Right lobe of liver (tissue), 4 donors: ENCODE results near the gene RASAL2.

ENCODE experiments used
- POLR2A ChIP-seq: fragments of 450-650 bp; IDR thresholded peaks from one replicate; pipeline ENCODE4 v1.6.1; 2017; ENCODE audit warnings: antibody characterized with exemption, mild to moderate bottlenecking
- TF ChIP-seq, protein P1 (sequence below), 4 donors: fragments of 200-600 bp in 3 of 4; fragments of 450-650 bp in 1 of 4; IDR thresholded peaks; one replicate each; pipeline versions ENCODE4 v1.5.1 to v1.8.0; 2016 to 2022; ENCODE audit warnings: antibody characterized with exemption in 4 of 4, mild to moderate bottlenecking in 2 of 4
- donor health status: DM: no; HTN: no; CAD: no.
- donor health status: DM: no; HTN: no; CAD: no.
- donor health status: DM: no; HTN: yes; CAD: no.

DNA sequence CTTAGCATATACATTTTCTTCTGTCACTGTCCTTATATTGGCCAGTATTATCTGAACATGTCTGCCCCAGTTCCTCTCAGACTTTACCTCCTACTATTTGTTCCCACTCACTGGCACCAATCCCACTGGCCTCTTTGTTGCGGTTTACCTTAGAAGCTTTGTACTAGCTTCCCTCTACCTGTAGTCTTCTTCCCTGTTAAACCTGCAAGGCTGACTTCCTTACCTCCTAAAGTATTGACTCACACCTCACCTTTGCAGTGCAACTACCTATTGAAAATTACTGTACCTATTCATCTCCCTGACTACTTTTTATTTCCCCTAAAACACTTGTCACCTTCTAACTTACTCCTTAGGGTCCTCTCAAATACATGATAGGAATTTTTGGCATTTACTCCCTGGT is 291.8 kb downstream of the RASAL2 start:
- TF ChIP-seq, protein P1, sequence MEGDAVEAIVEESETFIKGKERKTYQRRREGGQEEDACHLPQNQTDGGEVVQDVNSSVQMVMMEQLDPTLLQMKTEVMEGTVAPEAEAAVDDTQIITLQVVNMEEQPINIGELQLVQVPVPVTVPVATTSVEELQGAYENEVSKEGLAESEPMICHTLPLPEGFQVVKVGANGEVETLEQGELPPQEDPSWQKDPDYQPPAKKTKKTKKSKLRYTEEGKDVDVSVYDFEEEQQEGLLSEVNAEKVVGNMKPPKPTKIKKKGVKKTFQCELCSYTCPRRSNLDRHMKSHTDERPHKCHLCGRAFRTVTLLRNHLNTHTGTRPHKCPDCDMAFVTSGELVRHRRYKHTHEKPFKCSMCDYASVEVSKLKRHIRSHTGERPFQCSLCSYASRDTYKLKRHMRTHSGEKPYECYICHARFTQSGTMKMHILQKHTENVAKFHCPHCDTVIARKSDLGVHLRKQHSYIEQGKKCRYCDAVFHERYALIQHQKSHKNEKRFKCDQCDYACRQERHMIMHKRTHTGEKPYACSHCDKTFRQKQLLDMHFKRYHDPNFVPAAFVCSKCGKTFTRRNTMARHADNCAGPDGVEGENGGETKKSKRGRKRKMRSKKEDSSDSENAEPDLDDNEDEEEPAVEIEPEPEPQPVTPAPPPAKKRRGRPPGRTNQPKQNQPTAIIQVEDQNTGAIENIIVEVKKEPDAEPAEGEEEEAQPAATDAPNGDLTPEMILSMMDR (IDR thresholded peaks at IDR 0.05) = no peak
- no peak for TF ChIP-seq POLR2A
